Right hindlimb (tissue), 1 donor: ENCODE measurements around the gene HIP1.
A peak's percentile ranks its signal among the peaks of the same experiment; 100 is the strongest.
"Not testable (repeated sequence)": the region's sequence is repeated elsewhere in the genome, so short reads cannot be mapped to it uniquely, and the experiment has no call there.

Experiments used
- DNase-seq: peaks from one replicate; pipeline ENCODE4 v3.0.0-alpha.2; 2018

HIP1 gene

GRCh38 chr7:75639071-75639885 lies 99.5 kb downstream of the HIP1 start:
- DNase-seq, result peak; percentile 74

DNA sequence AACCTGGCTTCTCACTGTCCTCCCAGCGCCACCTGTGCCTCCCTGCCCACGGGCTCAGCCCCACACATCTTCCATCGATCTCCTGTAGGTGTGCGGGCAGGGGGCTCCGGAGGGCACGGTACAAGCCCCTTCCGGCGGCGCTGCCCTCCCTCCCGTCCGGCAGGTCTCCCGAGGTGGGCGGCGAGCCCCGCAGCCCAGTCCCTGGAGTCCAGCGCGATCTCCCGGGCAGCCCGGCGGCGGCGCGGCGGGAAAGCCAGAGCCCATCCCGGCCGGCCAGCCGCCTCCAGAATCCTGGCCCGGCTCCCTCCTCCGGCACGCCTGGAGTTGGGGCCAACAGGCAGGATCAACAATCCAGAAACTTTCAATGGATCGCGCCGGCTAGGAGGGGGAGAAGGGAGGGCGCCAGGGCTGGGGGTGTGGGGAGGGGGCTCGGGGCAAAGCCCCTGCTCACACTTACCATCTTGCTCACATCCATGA lies 100.1 kb downstream of the HIP1 start:
- DNase-seq, result peak; percentile 77

GRCh38 chr7:75637854-75638593 lies 100.7 kb downstream of the HIP1 start:
- no peak for DNase-seq

- no peak for DNase-seq
Observed at GRCh38 chr7:75635036-75635435, 103.7 kb downstream of the HIP1 start.

DNA sequence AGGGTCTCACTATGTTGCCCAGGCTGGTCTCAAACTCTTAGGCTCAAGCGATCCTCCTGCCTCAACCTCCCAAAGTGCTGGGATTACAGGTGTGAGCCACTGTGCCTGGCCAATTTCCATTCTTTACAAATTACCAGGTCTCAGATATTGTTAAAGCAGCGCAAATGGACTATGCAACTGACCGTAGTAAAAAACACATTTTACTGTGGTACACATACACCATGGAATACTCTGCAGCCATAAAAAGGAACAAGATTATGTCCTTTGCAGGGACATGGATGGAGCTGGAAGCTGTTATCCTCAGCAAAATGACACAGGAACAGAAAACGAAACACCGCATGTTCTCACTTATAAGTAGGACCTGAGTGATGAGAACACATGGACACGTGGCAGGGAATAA lies 106.2 kb downstream of the HIP1 start:
- DNase-seq, result not testable (repeated sequence)

- DNase-seq, result no peak
Observed at GRCh38 chr7:75631711-75632110, 107.0 kb downstream of the HIP1 start.

- no peak for DNase-seq
Observed at GRCh38 chr7:75630549-75630948, 108.2 kb downstream of the HIP1 start.

DNA sequence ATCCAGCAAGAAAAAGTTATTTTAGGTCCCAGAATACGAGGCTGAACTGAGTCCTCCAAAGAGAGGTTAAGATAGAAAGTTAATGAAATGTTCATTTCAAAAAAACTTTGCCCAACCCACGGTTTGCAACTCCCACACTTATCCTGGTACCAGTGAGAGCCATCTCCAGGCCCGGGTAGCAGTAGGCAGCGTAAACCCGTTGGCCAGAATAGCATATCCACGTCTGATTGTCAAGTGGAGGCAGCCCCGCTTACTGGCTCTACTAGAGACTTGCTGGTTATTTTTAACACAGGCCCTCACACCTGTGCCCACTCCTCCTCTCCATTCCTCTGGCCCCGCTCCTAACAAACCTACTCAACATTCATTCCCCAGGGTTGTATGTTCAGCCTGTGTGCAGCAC lies 109.7 kb downstream of the HIP1 start:
- no peak for DNase-seq

DNA sequence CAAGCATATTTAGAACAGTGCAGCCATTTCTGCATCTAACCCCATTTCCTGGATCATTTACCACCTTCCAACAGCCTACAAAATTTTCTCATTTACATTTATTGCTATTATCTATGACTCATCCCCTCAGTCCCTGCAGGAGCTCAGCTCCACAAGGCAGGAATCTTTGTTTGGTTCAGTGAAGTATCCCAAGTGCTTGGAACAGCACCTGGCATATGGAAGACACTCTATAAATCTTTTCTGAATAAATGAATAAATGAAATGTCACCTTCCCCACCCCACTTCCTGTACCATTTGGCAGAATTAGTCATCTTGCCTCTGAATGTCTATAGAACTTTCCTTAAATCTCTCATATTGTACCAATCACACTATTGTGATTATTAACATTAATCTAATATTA lies 110.7 kb downstream of the HIP1 start:
- DNase-seq, result no peak

GRCh38 chr7:75626954-75627353 lies 111.8 kb downstream of the HIP1 start:
- no peak for DNase-seq

- DNase-seq, result no peak
Observed at GRCh38 chr7:75625868-75626267, 112.9 kb downstream of the HIP1 start.

- DNase-seq, result no peak
Observed at GRCh38 chr7:75624134-75624832, 114.5 kb downstream of the HIP1 start.

GRCh38 chr7:75623390-75624133 lies 115.2 kb downstream of the HIP1 start:
- no peak for DNase-seq

DNA sequence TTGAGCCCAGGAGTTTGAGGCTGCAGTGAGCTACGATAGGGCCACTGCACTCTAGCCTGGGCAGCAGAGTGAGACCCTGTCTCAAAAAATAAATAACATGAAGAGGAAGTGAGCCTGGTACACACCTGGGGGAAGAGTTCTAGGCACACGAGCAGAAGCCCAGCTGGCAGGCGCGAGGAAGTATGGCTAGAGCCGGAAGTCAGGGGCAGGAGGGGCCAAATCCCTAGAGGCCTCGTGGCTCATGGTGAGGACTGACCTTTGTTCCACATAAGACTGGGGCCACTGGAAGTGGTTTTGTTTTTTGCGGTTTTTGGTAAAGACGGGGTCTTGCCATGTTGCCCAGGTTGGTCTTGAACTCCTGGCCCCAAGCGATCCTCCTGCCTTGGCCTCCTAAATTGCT lies 117.6 kb downstream of the HIP1 start:
- DNase-seq, result no peak

- DNase-seq, result no peak
Observed at GRCh38 chr7:75619636-75620035, 119.1 kb downstream of the HIP1 start.

GRCh38 chr7:75617634-75618234 lies 121.0 kb downstream of the HIP1 start:
- DNase-seq, result peak; percentile 62

- DNase-seq, result no peak
Observed at GRCh38 chr7:75616421-75617167, 122.1 kb downstream of the HIP1 start.

GRCh38 chr7:75614401-75614800 lies 124.3 kb downstream of the HIP1 start:
- no peak for DNase-seq

DNA sequence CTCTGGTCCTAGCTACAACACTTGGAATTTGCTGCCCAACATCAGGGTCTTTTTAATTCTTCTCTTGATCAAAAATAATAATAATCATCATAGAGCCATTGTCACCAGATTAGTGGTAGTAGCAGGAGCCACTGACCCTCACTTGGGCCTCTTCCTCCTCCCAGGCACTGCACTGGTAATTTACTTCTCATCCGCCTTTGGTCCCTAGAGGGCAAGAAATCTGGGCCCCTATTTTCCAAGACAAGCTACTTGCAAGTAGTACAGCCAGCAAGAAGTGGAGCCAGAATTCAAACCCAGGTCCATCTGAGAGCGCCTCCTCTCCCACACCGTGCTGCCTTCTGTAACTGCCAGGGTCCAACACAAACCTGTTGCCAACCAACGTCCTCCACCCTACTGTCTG lies 125.4 kb downstream of the HIP1 start:
- DNase-seq, result no peak

DNA sequence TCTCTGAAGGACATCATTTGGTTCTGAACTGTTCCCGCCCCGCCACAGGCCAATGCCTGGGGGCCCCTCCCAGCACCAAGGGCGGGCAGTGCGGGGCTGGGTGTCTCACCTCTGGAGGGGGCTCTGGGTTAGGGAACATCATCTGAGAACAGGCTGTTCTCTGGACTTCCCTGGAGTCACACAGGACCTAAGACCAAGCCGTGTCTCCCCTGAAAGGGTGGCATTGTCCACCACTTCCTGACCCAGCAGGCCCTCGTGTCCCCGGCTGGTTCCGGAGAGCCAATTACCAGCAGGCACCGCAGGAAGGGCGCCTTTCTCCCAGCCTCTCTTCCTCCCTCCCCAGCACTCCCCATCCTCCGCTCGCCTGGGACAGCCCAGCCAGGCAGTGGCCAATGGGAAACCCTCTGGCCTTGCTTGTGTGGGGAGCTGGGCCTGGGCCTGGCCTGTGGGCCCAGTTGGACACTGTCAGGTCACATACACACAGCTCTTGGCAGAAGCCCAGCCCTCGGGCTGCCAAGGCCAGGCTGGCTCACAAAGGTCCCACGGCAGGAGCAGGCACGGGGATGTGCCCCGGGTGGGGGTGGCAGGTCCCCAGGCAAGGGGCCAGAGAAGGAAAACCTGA lies 127.1 kb downstream of the HIP1 start:
- peak; percentile 56 for DNase-seq

- DNase-seq, result not testable (repeated sequence)
Observed at GRCh38 chr7:75609416-75609815, 129.3 kb downstream of the HIP1 start.
